Bronchial epithelial cell (primary cell): ENCODE measurements around the gene PTPRD. TPM values are rescaled to one million over a fixed set of nuclear protein-coding genes. Genes with fewer than 3 reads are reported as not detected.

Experiments
- DNase-seq: peaks from one replicate; pipeline ENCODE4 v3.0.0-alpha.2; 2010; ENCODE audit warnings: low read depth
- FAIRE-seq: peaks from 2 replicates; lab custom pipeline; 2011; peaks lifted over from hg19 to GRCh38; lab: Jason Lieb, UNC
- H3K27me3 ChIP-seq: 2 replicates; pipeline ENCODE4 v1.5.1; 2011; ENCODE audit warnings: low read length; ENCODE audit not compliant: control insufficient read depth, insufficient read depth
- H3K36me3 ChIP-seq: 2 replicates; pipeline ENCODE4 v1.5.1; 2011; ENCODE audit warnings: low read length; ENCODE audit not compliant: control insufficient read depth, insufficient read depth
- H3K4me3 ChIP-seq: 2 replicates; pipeline ENCODE4 v1.5.1; 2011; ENCODE audit warnings: mild to moderate bottlenecking, low read depth, low read length, control low read depth
- CTCF ChIP-seq: IDR thresholded peaks from 2 replicates; pipeline ENCODE4 v1.5.1; 2011; ENCODE audit warnings: mild to moderate bottlenecking, moderate library complexity, low read length, control low read depth, inconsistent platforms; ENCODE audit not compliant: insufficient read depth, severe bottlenecking
- total RNA-seq: library from RNA; depleted of rRNA; stranded (reverse); fragments of >200 nt; gene quantifications from 2 replicates; pipeline ENCODE4 v1.2.1, GENCODE V29; 2014

Gene PTPRD
- total RNA-seq, 1 donor from 2014 or later, result 2.9 TPM

- DNase-seq (no peak), FAIRE-seq (no peak)
- H3K27me3 ChIP-seq, result no peaks in the 10 kb centered on the region
- no peaks in the 10 kb centered on the region for H3K36me3 ChIP-seq
- no peak for TF ChIP-seq CTCF
- H3K4me3 ChIP-seq, result no peak overlapping the region
These were observed 1326.8 kb downstream of the PTPRD start for GRCh38 chr9:9286001-9286400.

- no peak for DNase-seq
- FAIRE-seq, result no peak
- Histone ChIP-seq H3K27me3 (no peaks in the 10 kb centered on the region), H3K36me3 (no peaks in the 10 kb centered on the region), H3K4me3 (no peak overlapping the region)
- TF ChIP-seq CTCF, result no peak
These were observed 1328.6 kb downstream of the PTPRD start for GRCh38 chr9:9284201-9284600.

GRCh38 chr9:9283159-9283986 lies 1329.4 kb downstream of the PTPRD start:
- Histone ChIP-seq H3K36me3 (no peaks in the 10 kb centered on the region), H3K27me3 (no peaks in the 10 kb centered on the region), H3K4me3 (no peak overlapping the region)
- DNase-seq (no peak), FAIRE-seq (no peak)
- TF ChIP-seq CTCF, result no peak

GRCh38 chr9:9275601-9276000 lies 1337.2 kb downstream of the PTPRD start:
- FAIRE-seq (no peak), DNase-seq (no peak)
- H3K36me3 ChIP-seq, result no peaks in the 10 kb centered on the region
- H3K4me3 ChIP-seq, result no peak overlapping the region
- H3K27me3 ChIP-seq, result no peaks in the 10 kb centered on the region
- TF ChIP-seq CTCF, result no peak

GRCh38 chr9:9257999-9258498 lies 1354.8 kb downstream of the PTPRD start:
- DNase-seq, result no peak
- TF ChIP-seq CTCF, result no peak

More at GRCh38 chr9:9257999-9258498, 1354.8 kb downstream of the PTPRD start:
- Histone ChIP-seq H3K4me3 (no peak overlapping the region), H3K27me3 (no peaks in the 10 kb centered on the region), H3K36me3 (no peaks in the 10 kb centered on the region)
- no peak for FAIRE-seq
